ENCODE results near the gene ATP2A3.

Gene ATP2A3

GRCh38 chr17:3879591-3880417, 84.4 kb downstream of the ATP2A3 start:
- no peak overlapping the region for H3K4me3 ChIP-seq (ENCODE audit: low read length)
- no peak for TF ChIP-seq CTCF (IDR thresholded peaks at IDR 0.05; ENCODE audit: insufficient read depth, low read depth, low read length, missing control alignments)
- no peak for DNase-seq (ENCODE audit: low read depth)

GRCh38 chr17:3879186-3879585, 85.1 kb downstream of the ATP2A3 start:
- H3K4me3 ChIP-seq (ENCODE audit: low read length): no peak overlapping the region
- DNase-seq (ENCODE audit: low read depth): no peak
- TF ChIP-seq CTCF (IDR thresholded peaks at IDR 0.05; ENCODE audit: insufficient read depth, low read depth, low read length, missing control alignments): no peak

- H3K4me3 ChIP-seq (ENCODE audit: low read length): no peak overlapping the region
- TF ChIP-seq CTCF (IDR thresholded peaks at IDR 0.05; ENCODE audit: insufficient read depth, low read depth, low read length, missing control alignments): no peak
- no peak for DNase-seq (ENCODE audit: low read depth)
These were observed 87.0 kb downstream of the ATP2A3 start for GRCh38 chr17:3877220-3877619.

- DNase-seq (ENCODE audit: low read depth): no peak
- no peak for TF ChIP-seq CTCF (IDR thresholded peaks at IDR 0.05; ENCODE audit: insufficient read depth, low read depth, low read length, missing control alignments)
- no peak overlapping the region for H3K4me3 ChIP-seq (ENCODE audit: low read length)
These were observed 88.9 kb downstream of the ATP2A3 start for GRCh38 chr17:3875317-3875716.
